ENCODE data around the gene HAUS8.

Gene HAUS8

DNA sequence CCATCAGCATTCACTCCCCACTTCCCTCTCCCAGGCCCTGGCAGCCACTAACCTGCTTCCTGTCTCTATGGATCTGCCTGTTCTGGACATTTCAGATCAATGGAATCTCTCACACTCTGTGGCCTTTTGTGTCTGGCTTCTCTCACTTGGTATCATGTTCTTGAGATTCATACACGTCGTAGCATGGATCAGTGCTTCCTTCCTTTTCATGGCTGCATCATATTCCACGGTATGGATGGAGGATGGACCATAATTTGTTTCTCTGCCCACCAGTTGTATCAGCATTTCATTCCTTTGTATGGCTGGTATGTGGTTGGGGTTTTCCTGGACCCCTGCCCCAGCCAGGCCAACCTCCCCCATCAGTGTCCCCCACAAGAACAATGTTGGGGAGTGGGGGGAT is 36.5 kb upstream of the HAUS8 start:
- Histone ChIP-seq H3K4me3 (no peak overlapping the region), H3K4me1 (peaks cover 3 to 85% (median 63%) of the 10 kb centered on the region in 4 donors), H3K27ac (peak overlapping the region; percentile 46 to 84)

GRCh38 chr19:17110599-17110966 is 35.3 kb upstream of the HAUS8 start:
- Histone ChIP-seq H3K4me3 (no peak overlapping the region), H3K36me3 (peaks cover 0 to 30% (median 14%) of the 10 kb centered on the region in 3 donors), H3K27ac (peak overlapping the region; percentile 80 to 88), H3K9me3 (no peaks in the 10 kb centered on the region), H3K4me1 (peaks cover 3 to 85% (median 55%) of the 10 kb centered on the region in 4 donors), H3K27me3 (no peaks in the 10 kb centered on the region)
- no peak for DNase-seq
- intact Hi-C loops (cut with DNase I; ENCODE audit: low total_unique reads): no loop called here
- TF ChIP-seq, protein P1, sequence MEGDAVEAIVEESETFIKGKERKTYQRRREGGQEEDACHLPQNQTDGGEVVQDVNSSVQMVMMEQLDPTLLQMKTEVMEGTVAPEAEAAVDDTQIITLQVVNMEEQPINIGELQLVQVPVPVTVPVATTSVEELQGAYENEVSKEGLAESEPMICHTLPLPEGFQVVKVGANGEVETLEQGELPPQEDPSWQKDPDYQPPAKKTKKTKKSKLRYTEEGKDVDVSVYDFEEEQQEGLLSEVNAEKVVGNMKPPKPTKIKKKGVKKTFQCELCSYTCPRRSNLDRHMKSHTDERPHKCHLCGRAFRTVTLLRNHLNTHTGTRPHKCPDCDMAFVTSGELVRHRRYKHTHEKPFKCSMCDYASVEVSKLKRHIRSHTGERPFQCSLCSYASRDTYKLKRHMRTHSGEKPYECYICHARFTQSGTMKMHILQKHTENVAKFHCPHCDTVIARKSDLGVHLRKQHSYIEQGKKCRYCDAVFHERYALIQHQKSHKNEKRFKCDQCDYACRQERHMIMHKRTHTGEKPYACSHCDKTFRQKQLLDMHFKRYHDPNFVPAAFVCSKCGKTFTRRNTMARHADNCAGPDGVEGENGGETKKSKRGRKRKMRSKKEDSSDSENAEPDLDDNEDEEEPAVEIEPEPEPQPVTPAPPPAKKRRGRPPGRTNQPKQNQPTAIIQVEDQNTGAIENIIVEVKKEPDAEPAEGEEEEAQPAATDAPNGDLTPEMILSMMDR (IDR thresholded peaks at IDR 0.05): no peak

More for the DNA sequence above, 36.5 kb upstream of the HAUS8 start:
- Histone ChIP-seq H3K36me3 (peaks cover 0 to 28% (median 14%) of the 10 kb centered on the region in 3 donors), H3K9me3 (no peaks in the 10 kb centered on the region), H3K27me3 (no peaks in the 10 kb centered on the region)
- DNase-seq: no peak
- TF ChIP-seq, protein P1 (IDR thresholded peaks at IDR 0.05): no peak
- intact Hi-C loops (cut with DNase I; ENCODE audit: low total_unique reads): no loop called here

DNA sequence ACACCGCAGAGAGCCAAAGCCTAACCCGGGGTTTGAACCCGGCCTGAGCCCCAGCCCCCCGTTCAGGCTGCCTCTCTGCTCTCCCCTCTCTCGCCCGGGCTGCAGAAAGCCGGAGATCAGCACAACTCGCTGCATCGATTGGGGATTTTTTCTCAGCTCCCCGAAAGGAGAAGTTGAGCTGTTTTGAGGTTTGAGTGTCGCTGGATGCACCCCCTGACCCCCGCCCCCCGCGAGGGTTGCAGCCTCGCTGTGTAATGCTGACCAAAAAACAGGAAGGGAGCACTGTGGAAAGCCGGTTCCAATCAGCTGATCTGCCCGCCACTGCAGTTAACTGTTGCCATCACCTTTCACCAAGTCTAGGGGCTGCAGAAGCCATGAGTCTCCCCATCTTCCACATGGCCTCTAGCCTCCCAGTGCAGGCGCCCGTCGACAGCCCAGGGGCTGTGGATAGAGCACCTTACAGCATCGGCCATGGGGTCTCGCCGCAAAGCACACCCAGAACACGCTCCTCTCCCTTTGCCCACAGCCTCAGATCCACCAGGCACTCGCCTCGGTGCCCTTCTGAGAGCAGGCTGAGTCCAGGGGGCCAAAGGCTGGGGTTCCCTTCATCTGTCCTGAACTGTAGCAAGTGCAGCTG is 34.8 kb upstream of the HAUS8 start:
- peak; percentile 72 to 84 for DNase-seq
- peaks cover 3 to 86% (median 55%) of the 10 kb centered on the region in 4 donors for H3K4me1 ChIP-seq
- intact Hi-C loops (cut with DNase I; ENCODE audit: low total_unique reads): no loop called here
- TF ChIP-seq, protein P1 (IDR thresholded peaks at IDR 0.05): no peak
- no peak overlapping the region for H3K4me3 ChIP-seq
- H3K36me3 ChIP-seq: peaks cover 0 to 35% (median 14%) of the 10 kb centered on the region in 3 donors
- peak overlapping the region; percentile 80 to 88 for H3K27ac ChIP-seq
- H3K27me3 ChIP-seq: no peaks in the 10 kb centered on the region
- no peaks in the 10 kb centered on the region for H3K9me3 ChIP-seq

- Histone ChIP-seq H3K4me1 (peaks cover 3 to 79% (median 52%) of the 10 kb centered on the region in 4 donors), H3K4me3 (no peak overlapping the region), H3K36me3 (peaks cover 0 to 41% (median 17%) of the 10 kb centered on the region in 3 donors), H3K27ac (peak overlapping the region; percentile 80 to 88), H3K9me3 (no peaks in the 10 kb centered on the region), H3K27me3 (no peaks in the 10 kb centered on the region)
- intact Hi-C loops (cut with DNase I; ENCODE audit: low total_unique reads): no loop called here
- TF ChIP-seq, protein P1 (IDR thresholded peaks at IDR 0.05): no peak
- DNase-seq: no peak
Measured at GRCh38 chr19:17109300-17109699, 34.0 kb upstream of the HAUS8 start.

- Histone ChIP-seq H3K27me3 (no peaks in the 10 kb centered on the region), H3K4me3 (no peak overlapping the region), H3K4me1 (peaks cover 3 to 70% (median 44%) of the 10 kb centered on the region in 4 donors), H3K36me3 (peaks cover 0 to 50% (median 26%) of the 10 kb centered on the region in 3 donors), H3K27ac (peak overlapping the region; percentile 80 to 88), H3K9me3 (no peaks in the 10 kb centered on the region)
- TF ChIP-seq, protein P1 (IDR thresholded peaks at IDR 0.05): no peak
- no peak for DNase-seq
- intact Hi-C loops (cut with DNase I; ENCODE audit: low total_unique reads): no loop called here
Measured at GRCh38 chr19:17108453-17108784, 33.2 kb upstream of the HAUS8 start.
